Mucosa of stomach (tissue), 1 donor: Measurements from ENCODE around the gene LYRM2.

Source experiments
- H3K27me3 ChIP-seq: one replicate; pipeline ENCODE4 v1.7.0; 2013; ENCODE audit warnings: mild to moderate bottlenecking, low read length; ENCODE audit not compliant: control insufficient read depth, insufficient read depth
- H3K36me3 ChIP-seq: one replicate; pipeline ENCODE4 v1.7.0; 2013; ENCODE audit warnings: low read length; ENCODE audit not compliant: control insufficient read depth, insufficient read depth
- H3K4me1 ChIP-seq: one replicate; pipeline ENCODE4 v1.7.0; 2013; ENCODE audit warnings: mild to moderate bottlenecking, low read length; ENCODE audit not compliant: control insufficient read depth, insufficient read depth
- H3K4me3 ChIP-seq: one replicate; pipeline ENCODE4 v1.7.0; 2013; ENCODE audit warnings: low read length
- H3K9ac ChIP-seq: one replicate; pipeline ENCODE4 v1.7.0; 2013; ENCODE audit warnings: mild to moderate bottlenecking, low read length, moderate library complexity
- H3K9me3 ChIP-seq: one replicate; pipeline ENCODE4 v1.7.0; 2013; ENCODE audit warnings: mild to moderate bottlenecking, low read length, moderate library complexity; ENCODE audit not compliant: control insufficient read depth
- donor health status: Pancreatic carcinoma.

The LYRM2 gene

GRCh38 chr6:89610149-89610642 lies 28.4 kb downstream of the LYRM2 start:
- no peak overlapping the region for H3K9ac ChIP-seq

GRCh38 chr6:89605861-89606260 lies 32.7 kb downstream of the LYRM2 start:
- H3K9me3 ChIP-seq = no peaks in the 10 kb centered on the region
- no peaks in the 10 kb centered on the region for H3K27me3 ChIP-seq
- no peaks in the 10 kb centered on the region for H3K36me3 ChIP-seq
- H3K9ac ChIP-seq = no peak overlapping the region
- H3K4me3 ChIP-seq = no peak overlapping the region
- H3K4me1 ChIP-seq = no peaks in the 10 kb centered on the region

More at GRCh38 chr6:89610149-89610642, 28.4 kb downstream of the LYRM2 start:
- H3K4me1 ChIP-seq = no peaks in the 10 kb centered on the region
- H3K36me3 ChIP-seq = no peaks in the 10 kb centered on the region
- no peak overlapping the region for H3K4me3 ChIP-seq
- H3K9me3 ChIP-seq = no peaks in the 10 kb centered on the region
- no peaks in the 10 kb centered on the region for H3K27me3 ChIP-seq

- Histone ChIP-seq H3K9ac (no peak overlapping the region), H3K4me1 (no peaks in the 10 kb centered on the region), H3K27me3 (no peaks in the 10 kb centered on the region), H3K36me3 (no peaks in the 10 kb centered on the region), H3K9me3 (no peaks in the 10 kb centered on the region), H3K4me3 (no peak overlapping the region)
These were observed 33.9 kb downstream of the LYRM2 start for GRCh38 chr6:89604653-89605052.

GRCh38 chr6:89602166-89602565 lies 36.4 kb downstream of the LYRM2 start:
- Histone ChIP-seq H3K36me3 (no peaks in the 10 kb centered on the region), H3K9ac (no peak overlapping the region), H3K27me3 (no peaks in the 10 kb centered on the region), H3K4me3 (no peak overlapping the region), H3K9me3 (no peaks in the 10 kb centered on the region), H3K4me1 (no peaks in the 10 kb centered on the region)

- Histone ChIP-seq H3K9me3 (no peaks in the 10 kb centered on the region), H3K27me3 (no peaks in the 10 kb centered on the region), H3K9ac (no peak overlapping the region), H3K4me3 (no peak overlapping the region), H3K4me1 (no peaks in the 10 kb centered on the region), H3K36me3 (no peaks in the 10 kb centered on the region)
These were observed 38.8 kb downstream of the LYRM2 start for GRCh38 chr6:89599727-89600126.

GRCh38 chr6:89597988-89598387 lies 40.6 kb downstream of the LYRM2 start:
- H3K9me3 ChIP-seq = no peaks in the 10 kb centered on the region
- no peaks in the 10 kb centered on the region for H3K36me3 ChIP-seq
- no peak overlapping the region for H3K9ac ChIP-seq
- H3K27me3 ChIP-seq = no peaks in the 10 kb centered on the region
- no peaks in the 10 kb centered on the region for H3K4me1 ChIP-seq
- H3K4me3 ChIP-seq = no peak overlapping the region

GRCh38 chr6:89597372-89597771 lies 41.2 kb downstream of the LYRM2 start:
- H3K27me3 ChIP-seq = no peaks in the 10 kb centered on the region
- H3K4me1 ChIP-seq = no peaks in the 10 kb centered on the region
- H3K4me3 ChIP-seq = no peak overlapping the region
- H3K36me3 ChIP-seq = no peaks in the 10 kb centered on the region
- no peaks in the 10 kb centered on the region for H3K9me3 ChIP-seq
- H3K9ac ChIP-seq = no peak overlapping the region

- Histone ChIP-seq H3K36me3 (no peaks in the 10 kb centered on the region), H3K27me3 (no peaks in the 10 kb centered on the region), H3K9me3 (no peaks in the 10 kb centered on the region), H3K4me3 (no peak overlapping the region), H3K9ac (no peak overlapping the region), H3K4me1 (no peaks in the 10 kb centered on the region)
These were observed 42.1 kb downstream of the LYRM2 start for GRCh38 chr6:89596484-89596883.

- Histone ChIP-seq H3K9ac (no peak overlapping the region), H3K36me3 (no peaks in the 10 kb centered on the region), H3K27me3 (no peaks in the 10 kb centered on the region), H3K4me3 (no peak overlapping the region), H3K4me1 (no peaks in the 10 kb centered on the region), H3K9me3 (no peaks in the 10 kb centered on the region)
These were observed 42.5 kb downstream of the LYRM2 start for GRCh38 chr6:89596056-89596455.

- H3K9ac ChIP-seq = no peak overlapping the region
- no peaks in the 10 kb centered on the region for H3K4me1 ChIP-seq
- H3K27me3 ChIP-seq = no peaks in the 10 kb centered on the region
These were observed 46.8 kb downstream of the LYRM2 start for GRCh38 chr6:89591745-89592144.

GRCh38 chr6:89590133-89590532 lies 48.4 kb downstream of the LYRM2 start:
- H3K36me3 ChIP-seq = no peaks in the 10 kb centered on the region
- no peaks in the 10 kb centered on the region for H3K27me3 ChIP-seq
- H3K9ac ChIP-seq = no peak overlapping the region
- H3K4me3 ChIP-seq = no peak overlapping the region
- H3K9me3 ChIP-seq = no peaks in the 10 kb centered on the region
- H3K4me1 ChIP-seq = no peaks in the 10 kb centered on the region

More at GRCh38 chr6:89591745-89592144, 46.8 kb downstream of the LYRM2 start:
- H3K9me3 ChIP-seq = no peaks in the 10 kb centered on the region
- H3K4me3 ChIP-seq = no peak overlapping the region
- no peaks in the 10 kb centered on the region for H3K36me3 ChIP-seq

- Histone ChIP-seq H3K4me1 (no peaks in the 10 kb centered on the region), H3K27me3 (no peaks in the 10 kb centered on the region), H3K9ac (no peak overlapping the region), H3K36me3 (no peaks in the 10 kb centered on the region), H3K9me3 (no peaks in the 10 kb centered on the region), H3K4me3 (no peak overlapping the region)
These were observed 49.1 kb downstream of the LYRM2 start for GRCh38 chr6:89589297-89590025.
